ENCODE data around the gene APC2.
A peak's percentile ranks its signal among the peaks of the same experiment; 100 is the strongest.
"Not testable (repeated sequence)": the region's sequence is repeated elsewhere in the genome, so short reads cannot be mapped to it uniquely, and the experiment has no call there.

APC2 gene

GRCh38 chr19:1412995-1413800 is 36.7 kb upstream of the APC2 start:
- FAIRE-seq: no peak
- no peak for DNase-seq (ENCODE audit: low spot score)

GRCh38 chr19:1416014-1416841 is 33.7 kb upstream of the APC2 start:
- FAIRE-seq (no peak), DNase-seq (ENCODE audit: low spot score) (no peak)

- DNase-seq (ENCODE audit: low spot score) (no peak), FAIRE-seq (no peak)
Observed at GRCh38 chr19:1417145-1417544, 32.8 kb upstream of the APC2 start.

- no peak for FAIRE-seq
- no peak for DNase-seq (ENCODE audit: low spot score)
Observed at GRCh38 chr19:1417681-1418495, 32.0 kb upstream of the APC2 start.

GRCh38 chr19:1418496-1418775 is 31.5 kb upstream of the APC2 start:
- FAIRE-seq: no peak

GRCh38 chr19:1418951-1419738 is 30.8 kb upstream of the APC2 start:
- no peak for FAIRE-seq

More at GRCh38 chr19:1418496-1418775, 31.5 kb upstream of the APC2 start:
- DNase-seq (ENCODE audit: low spot score): no peak

GRCh38 chr19:1420085-1420484 is 29.8 kb upstream of the APC2 start:
- DNase-seq (ENCODE audit: low spot score); FAIRE-seq: not testable (repeated sequence)

More at GRCh38 chr19:1418951-1419738, 30.8 kb upstream of the APC2 start:
- no peak for DNase-seq (ENCODE audit: low spot score)

- DNase-seq (ENCODE audit: low spot score) (no peak), FAIRE-seq (no peak)
Observed at GRCh38 chr19:1420590-1420989, 29.3 kb upstream of the APC2 start.

GRCh38 chr19:1421218-1421957 is 28.5 kb upstream of the APC2 start:
- FAIRE-seq: no peak

GRCh38 chr19:1421958-1422305 is 28.0 kb upstream of the APC2 start:
- DNase-seq (ENCODE audit: low spot score): no peak
- FAIRE-seq: no peak

More at GRCh38 chr19:1421218-1421957, 28.5 kb upstream of the APC2 start:
- DNase-seq (ENCODE audit: low spot score): no peak

- no peak for DNase-seq (ENCODE audit: low spot score)
- no peak for FAIRE-seq
Observed at GRCh38 chr19:1422360-1422759, 27.6 kb upstream of the APC2 start.

GRCh38 chr19:1422943-1423342 is 27.0 kb upstream of the APC2 start:
- FAIRE-seq: peak; percentile 9
- DNase-seq (ENCODE audit: low spot score): no peak

- DNase-seq (ENCODE audit: low spot score) (no peak), FAIRE-seq (no peak)
Observed at GRCh38 chr19:1423436-1424191, 26.3 kb upstream of the APC2 start.

- FAIRE-seq (no peak), DNase-seq (ENCODE audit: low spot score) (no peak)
Observed at GRCh38 chr19:1424192-1424955, 25.5 kb upstream of the APC2 start.

GRCh38 chr19:1425102-1425837 is 24.7 kb upstream of the APC2 start:
- DNase-seq (ENCODE audit: low spot score) (no peak), FAIRE-seq (no peak)

- no peak for FAIRE-seq
- DNase-seq (ENCODE audit: low spot score): no peak
Observed at GRCh38 chr19:1425902-1426301, 24.0 kb upstream of the APC2 start.

- DNase-seq (ENCODE audit: low spot score) (no peak), FAIRE-seq (no peak)
Observed at GRCh38 chr19:1426736-1427135, 23.2 kb upstream of the APC2 start.

- FAIRE-seq (no peak), DNase-seq (ENCODE audit: low spot score) (no peak)
Observed at GRCh38 chr19:1427221-1427920, 22.6 kb upstream of the APC2 start.

Measured in urothelium cell line (cell line).